RWPE1 (cell line): ENCODE measurements around the gene SCGB2A2.

Source experiments
- CTCF ChIA-PET: fragments of 350-600 bp; sonication (Branson Sonifier 250); formaldehyde crosslinking; extraction: SDS; loops from one replicate; lab custom pipeline; 2021; lab: Yijun Ruan, JAX
- POLR2A ChIA-PET: fragments of 400-600 bp; formaldehyde crosslinking; extraction: SDS; loops from one replicate; lab custom pipeline; 2020; ENCODE audit warnings: antibody characterized with exemption; ENCODE audit not compliant: low non-redundant PET; lab: Yijun Ruan, JAX
- DNase-seq: peaks from one replicate; pipeline ENCODE4 v3.0.0; 2012; ENCODE audit warnings: low spot score
- H3K27ac ChIP-seq: fragments of 450-650 bp; 2 replicates; pipeline ENCODE4 v1.5.1; 2017
- CTCF ChIP-seq: fragments of 450-650 bp; conservative IDR thresholded peaks from 2 replicates; pipeline ENCODE4 v1.5.1; 2017; ENCODE audit warnings: low read depth, mild to moderate bottlenecking

Gene SCGB2A2

GRCh38 chr11:62273284-62273683 is 3.3 kb downstream of the SCGB2A2 start:
- CTCF ChIA-PET, result no interaction called here

GRCh38 chr11:62273789-62274275 is 3.9 kb downstream of the SCGB2A2 start:
- ChIA-PET POLR2A (no interaction called here), CTCF (no interaction called here)
- no peak for DNase-seq
- H3K27ac ChIP-seq, result no peak overlapping the region
- TF ChIP-seq CTCF, result no peak

More at GRCh38 chr11:62273284-62273683, 3.3 kb downstream of the SCGB2A2 start:
- POLR2A ChIA-PET, result no interaction called here
- no peak overlapping the region for H3K27ac ChIP-seq
- no peak for DNase-seq
- TF ChIP-seq CTCF, result no peak

DNA sequence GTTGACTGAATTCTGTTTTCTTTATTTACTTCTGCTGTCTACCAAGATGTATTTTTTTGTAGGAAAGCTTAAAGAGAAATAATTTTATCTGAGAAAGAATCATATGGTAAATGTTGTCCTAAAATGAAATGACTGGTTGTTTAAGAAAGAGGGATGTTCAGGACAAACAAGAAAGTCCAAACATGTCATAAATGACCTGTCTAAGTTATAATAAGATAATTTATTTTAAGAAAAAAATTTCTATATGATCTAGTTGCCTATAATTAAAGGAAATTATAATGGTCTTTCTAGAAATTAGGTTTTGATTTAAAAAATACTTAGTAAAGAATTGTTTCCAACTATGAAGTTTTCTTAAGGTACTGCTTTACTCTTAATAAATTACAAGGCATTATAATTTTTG is 10.5 kb downstream of the SCGB2A2 start:
- H3K27ac ChIP-seq, result no peak overlapping the region
- ChIA-PET CTCF (interaction anchor here (0.6 to 0.7 kb wide), 2 partner anchors 20 to 290 kb away, joined by 3 read pairs; no protein-coding TSS in a partner anchor), POLR2A (no interaction called here)
- DNase-seq, result no peak
- no peak for TF ChIP-seq CTCF

DNA sequence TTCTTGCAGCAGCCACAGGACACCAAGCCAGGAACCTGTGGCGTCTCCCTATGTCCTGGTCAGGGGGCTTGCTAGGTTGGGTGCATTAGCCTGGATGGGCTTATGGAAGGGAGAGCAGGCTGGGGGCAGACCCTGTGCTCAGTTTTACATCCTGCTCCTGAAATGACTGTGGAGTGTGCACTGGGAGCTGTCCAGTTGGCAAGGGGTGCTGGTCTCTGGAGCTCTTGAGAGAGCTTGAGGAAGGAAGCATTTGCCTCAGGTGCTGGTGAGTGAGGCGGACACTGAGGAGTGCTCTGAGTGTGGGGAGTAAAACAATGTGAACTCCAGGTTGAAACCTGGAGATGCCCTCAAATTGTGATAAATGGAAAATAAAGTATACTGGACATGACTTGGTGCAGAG is 25.5 kb downstream of the SCGB2A2 start:
- no peak overlapping the region for H3K27ac ChIP-seq
- POLR2A ChIA-PET, result no interaction called here
- DNase-seq, result peak; percentile 8
- CTCF ChIA-PET, result interaction anchor here (0.6 kb wide), 1 partner anchor 16 kb away, joined by 3 read pairs; no protein-coding TSS in a partner anchor
- no peak for TF ChIP-seq CTCF

DNA sequence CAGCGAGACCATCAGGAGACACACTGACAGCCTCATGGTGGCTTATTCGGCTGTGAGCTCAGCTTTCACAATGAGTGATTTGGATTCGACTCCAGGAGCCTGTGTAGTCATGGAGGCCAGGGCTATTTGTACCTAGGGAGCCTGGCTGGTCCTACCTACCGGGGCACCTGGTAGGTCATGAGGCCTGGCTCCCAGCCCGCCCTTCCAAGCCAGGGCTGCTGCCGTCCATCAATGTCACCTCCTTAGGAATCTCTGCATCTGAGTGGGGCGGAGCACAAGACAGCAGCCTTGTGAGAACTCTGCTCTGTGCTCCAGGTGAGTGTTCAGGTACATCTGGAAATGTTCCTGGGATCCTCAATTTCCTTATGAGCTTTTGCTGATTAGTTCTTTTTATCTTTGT is 29.0 kb downstream of the SCGB2A2 start, which contains the start of gene SCGB1D4:
TSS of gene SCGB1D4 (minus strand) at position 101 of the 400 bp plus-strand sequence. CDS start at position 36, 65 bp downstream.
- no peak within 1 kb of the TSS for H3K27ac ChIP-seq
- no peak for TF ChIP-seq CTCF
- ChIA-PET POLR2A (no interaction called here), CTCF (interaction anchor here (0.6 to 1.2 kb wide), 2 partner anchors 12 to 1100 kb away, joined by 3 to 4 read pairs; no protein-coding TSS in a partner anchor)
- no peak for DNase-seq

DNA sequence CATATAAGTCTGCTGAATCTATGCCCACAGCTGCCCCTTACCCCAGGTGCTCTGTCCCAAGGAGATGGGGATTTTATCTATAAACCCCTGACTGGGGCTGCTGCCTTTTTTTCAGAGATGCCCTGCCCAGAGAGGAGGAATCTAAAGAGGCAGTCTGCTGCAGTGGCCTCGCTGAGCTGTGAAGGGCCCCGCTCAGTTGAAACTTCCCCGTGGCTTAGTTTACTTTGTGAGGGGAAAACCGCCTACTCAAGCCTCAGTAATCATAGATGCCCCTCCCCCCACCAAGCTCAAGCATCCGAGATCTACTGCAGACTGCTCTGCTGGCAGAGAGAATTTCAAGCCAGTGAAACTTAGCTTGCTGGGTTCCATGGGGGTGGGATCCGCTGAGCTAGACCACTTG is 36.3 kb downstream of the SCGB2A2 start:
- no peak overlapping the region for H3K27ac ChIP-seq
- ChIA-PET POLR2A (no interaction called here), CTCF (interaction anchor here (0.6 kb wide), 1 partner anchor 65 kb away, joined by 3 read pairs; no protein-coding TSS in a partner anchor)
- DNase-seq, result no peak
- no peak for TF ChIP-seq CTCF
